ENCODE results near the gene CCDC70. TPM values are rescaled to one million over a fixed set of nuclear protein-coding genes. Genes with fewer than 3 reads are reported as not detected.

Gene CCDC70
- polyA plus RNA-seq, 1 donor from 2014 or later: not detected

GRCh38 chr13:51873117-51873798, 11.5 kb downstream of the CCDC70 start:
- Histone ChIP-seq H3K27ac (ENCODE audit: low read length) (peak overlapping the region; percentile 87), H3K9me2 (ENCODE audit: insufficient read depth, low read length) (no peaks in the 10 kb centered on the region)
- TF ChIP-seq MXI1 (conservative IDR thresholded peaks at IDR 0.05; ENCODE audit: poor library complexity, severe bottlenecking): no peak
- no peak for TF ChIP-seq EZH2 (IDR thresholded peaks at IDR 0.05; ENCODE audit: borderline replicate concordance, insufficient read depth, low read length, poor library complexity, severe bottlenecking)
- TF ChIP-seq CTCF (IDR thresholded peaks at IDR 0.05; ENCODE audit: poor library complexity, severe bottlenecking): no peak
- no peak for TF ChIP-seq POLR2AphosphoS5 (IDR thresholded peaks at IDR 0.05)
- no peak for TF ChIP-seq REST (IDR thresholded peaks at IDR 0.05; ENCODE audit: borderline replicate concordance)
- no peak for TF ChIP-seq TAF1 (IDR thresholded peaks at IDR 0.05; ENCODE audit: low read depth)
- no peak for TF ChIP-seq EP300 (conservative IDR thresholded peaks at IDR 0.05; ENCODE audit: poor library complexity, severe bottlenecking)
- no peak for TF ChIP-seq SMC3 (conservative IDR thresholded peaks at IDR 0.05; ENCODE audit: poor library complexity)
- TF ChIP-seq RAD21 (conservative IDR thresholded peaks at IDR 0.05): no peak

GRCh38 chr13:51873837-51874236, 12.1 kb downstream of the CCDC70 start:
- Histone ChIP-seq H3K9ac (ENCODE audit: low read length) (peak overlapping the region; percentile 52), H4K20me1 (ENCODE audit: insufficient read depth) (no peaks in the 10 kb centered on the region), H3K27ac (ENCODE audit: low read length) (peak overlapping the region; percentile 87), H3K27me3 (ENCODE audit: insufficient read depth, low read depth, low read length) (no peaks in the 10 kb centered on the region), H3K9me3 (ENCODE audit: low read length) (no peaks in the 10 kb centered on the region), H3K9me2 (ENCODE audit: insufficient read depth, low read length) (no peaks in the 10 kb centered on the region), H3K4me3 (ENCODE audit: low read length) (peak overlapping the region; percentile 51), H3K36me3 (ENCODE audit: insufficient read depth, low read length) (no peaks in the 10 kb centered on the region), H2AFZ (ENCODE audit: low read depth, low read length) (no peak overlapping the region), H3K4me2 (ENCODE audit: low read length) (no peak overlapping the region), H3F3A (ENCODE audit: insufficient read depth, low read length, poor library complexity, severe bottlenecking) (no peaks in the 10 kb centered on the region), H3K79me2 (replicated peaks; ENCODE audit: insufficient read depth, low read length) (no peaks in the 10 kb centered on the region)
- TF ChIP-seq EP300 (conservative IDR thresholded peaks at IDR 0.05; ENCODE audit: poor library complexity, severe bottlenecking) (no peak), REST (IDR thresholded peaks at IDR 0.05; ENCODE audit: borderline replicate concordance) (no peak)

More at GRCh38 chr13:51873117-51873798, 11.5 kb downstream of the CCDC70 start:
- no peaks in the 10 kb centered on the region for H3F3A ChIP-seq (ENCODE audit: insufficient read depth, low read length, poor library complexity, severe bottlenecking)
- H4K20me1 ChIP-seq (ENCODE audit: insufficient read depth): no peaks in the 10 kb centered on the region
- no peak overlapping the region for H3K9ac ChIP-seq (ENCODE audit: low read length)
- H3K9me3 ChIP-seq (ENCODE audit: low read length): no peaks in the 10 kb centered on the region
- no peak overlapping the region for H2AFZ ChIP-seq (ENCODE audit: low read depth, low read length)
- H3K79me2 ChIP-seq (replicated peaks; ENCODE audit: insufficient read depth, low read length): no peaks in the 10 kb centered on the region
- H3K36me3 ChIP-seq (ENCODE audit: insufficient read depth, low read length): no peaks in the 10 kb centered on the region
- no peak overlapping the region for H3K4me3 ChIP-seq (ENCODE audit: low read length)
- H3K4me2 ChIP-seq (ENCODE audit: low read length): no peak overlapping the region
- H3K27me3 ChIP-seq (ENCODE audit: insufficient read depth, low read depth, low read length): no peaks in the 10 kb centered on the region

Data from neural cell (in vitro differentiated cells).